ENCODE data around the gene RENBP.

DNA sequence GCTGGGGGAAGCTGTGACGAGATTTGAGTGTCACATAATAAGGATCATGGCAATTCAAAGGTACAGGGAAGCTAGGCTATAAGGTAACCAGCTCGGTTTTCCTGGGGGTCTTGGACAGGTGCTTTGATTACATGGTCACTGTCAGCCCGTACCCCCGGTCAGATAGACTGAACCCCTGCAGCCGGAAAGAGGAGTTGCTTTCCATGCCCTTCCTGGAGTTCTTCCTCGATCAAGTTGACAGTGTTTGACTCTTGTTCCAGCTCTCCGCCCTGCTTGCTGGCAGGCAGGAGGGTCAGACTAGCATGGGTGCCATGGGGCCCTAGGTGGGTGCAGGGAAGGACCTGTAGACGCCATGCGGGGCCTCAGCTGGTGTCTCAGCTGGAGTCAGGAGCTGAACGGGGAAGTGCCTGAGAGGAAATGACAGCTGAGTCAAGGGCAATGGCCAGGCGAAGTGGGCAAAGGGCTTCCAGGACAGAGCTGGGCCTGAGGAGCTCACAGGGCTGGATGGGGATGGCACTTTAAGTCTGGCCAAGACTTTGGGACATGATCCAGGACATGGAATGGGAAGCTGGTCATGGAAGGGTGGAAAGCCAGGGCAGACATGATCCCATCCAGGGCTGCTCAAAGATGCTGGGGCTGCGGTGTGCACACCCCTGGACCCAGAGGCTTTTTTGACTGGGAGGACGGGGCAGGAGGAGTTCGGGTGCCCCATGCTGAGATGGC is 29.7 kb upstream of the RENBP start:
- no peak for TF ChIP-seq TAF1 (IDR thresholded peaks at IDR 0.05; ENCODE audit: borderline replicate concordance, insufficient read depth, low read length)
- TF ChIP-seq REST (IDR thresholded peaks at IDR 0.05; ENCODE audit: insufficient read depth in 1 of 2, low read depth in 2 of 2, low read length in 2 of 2), result no peak
- no peak for TF ChIP-seq POLR2AphosphoS5 (IDR thresholded peaks at IDR 0.05; ENCODE audit: low read depth, low read length)
- TF ChIP-seq SIN3A (IDR thresholded peaks at IDR 0.05; ENCODE audit: borderline replicate concordance, insufficient read depth, low read length), result no peak
- no peak for TF ChIP-seq FOXP2 (optimal IDR thresholded peaks at IDR 0.05; ENCODE audit: borderline replicate concordance, extremely low read depth, extremely low read length, insufficient read depth)

All from PFSK-1 (cell line).